HG03354 (cell line): ENCODE results near the gene PYGO1.
"Not testable (repeated sequence)": the region's sequence is repeated elsewhere in the genome, so short reads cannot be mapped to it uniquely, and the experiment has no call there.

ENCODE experiments used
- ATAC-seq: cut with Tn5 transposase; IDR thresholded peaks from one replicate; pipeline ENCODE4 v1.9.1; 2021; ENCODE audit warnings: mild to moderate bottlenecking; ENCODE audit not compliant: unreplicated experiment, poor library complexity, severe bottlenecking

Gene PYGO1

GRCh38 chr15:55588070-55588814, at the start of gene PYGO1:
PYGO1 (minus strand) TSS chr15:55588345; CDS start chr15:55587883, 462 bp downstream.
- peak; percentile 69 for ATAC-seq

GRCh38 chr15:55637086-55637485, 48.9 kb upstream of the PYGO1 start:
- no peak for ATAC-seq

GRCh38 chr15:55633731-55634130, 45.6 kb upstream of the PYGO1 start:
- no peak for ATAC-seq

GRCh38 chr15:55632434-55632833, 44.3 kb upstream of the PYGO1 start:
- ATAC-seq: no peak

- ATAC-seq: no peak
Observed at GRCh38 chr15:55630858-55631257, 42.7 kb upstream of the PYGO1 start.

GRCh38 chr15:55628369-55628730, 40.2 kb upstream of the PYGO1 start:
- no peak for ATAC-seq

- no peak for ATAC-seq
Observed at GRCh38 chr15:55627730-55628368, 39.7 kb upstream of the PYGO1 start.

GRCh38 chr15:55619783-55620182, 31.6 kb upstream of the PYGO1 start:
- no peak for ATAC-seq

- no peak for ATAC-seq
Observed at GRCh38 chr15:55618387-55618786, 30.2 kb upstream of the PYGO1 start.

GRCh38 chr15:55615445-55615844, 27.3 kb upstream of the PYGO1 start:
- no peak for ATAC-seq

GRCh38 chr15:55613727-55614126, 25.6 kb upstream of the PYGO1 start:
- ATAC-seq: no peak

GRCh38 chr15:55606214-55606613, 18.1 kb upstream of the PYGO1 start:
- ATAC-seq: no peak

GRCh38 chr15:55601374-55601773, 13.2 kb upstream of the PYGO1 start:
- no peak for ATAC-seq

GRCh38 chr15:55599439-55599838, 11.3 kb upstream of the PYGO1 start:
- no peak for ATAC-seq

GRCh38 chr15:55593019-55593418, 4.9 kb upstream of the PYGO1 start:
- ATAC-seq: not testable (repeated sequence)

- ATAC-seq: no peak
Observed at GRCh38 chr15:55590788-55591187, 2.6 kb upstream of the PYGO1 start.

GRCh38 chr15:55589287-55589686, 1.1 kb upstream of the PYGO1 start:
- no peak for ATAC-seq

GRCh38 chr15:55588815-55589115, 620 bp upstream of the PYGO1 start:
- ATAC-seq: no peak

GRCh38 chr15:55587321-55588069, 650 bp downstream of the PYGO1 start:
- peak; percentile 34 for ATAC-seq

- ATAC-seq: no peak
Observed at GRCh38 chr15:55586808-55587207, 1.3 kb downstream of the PYGO1 start.

GRCh38 chr15:55576943-55577342, 11.2 kb downstream of the PYGO1 start:
- ATAC-seq: no peak
